Measurements from ENCODE around the gene LRP1. TPM values are rescaled to one million over a fixed set of nuclear protein-coding genes. Genes with fewer than 3 reads are reported as not detected.

Gene LRP1
- total RNA-seq, 2 experiments from 2014 or later = 1.1 to 4.4 TPM

DNA sequence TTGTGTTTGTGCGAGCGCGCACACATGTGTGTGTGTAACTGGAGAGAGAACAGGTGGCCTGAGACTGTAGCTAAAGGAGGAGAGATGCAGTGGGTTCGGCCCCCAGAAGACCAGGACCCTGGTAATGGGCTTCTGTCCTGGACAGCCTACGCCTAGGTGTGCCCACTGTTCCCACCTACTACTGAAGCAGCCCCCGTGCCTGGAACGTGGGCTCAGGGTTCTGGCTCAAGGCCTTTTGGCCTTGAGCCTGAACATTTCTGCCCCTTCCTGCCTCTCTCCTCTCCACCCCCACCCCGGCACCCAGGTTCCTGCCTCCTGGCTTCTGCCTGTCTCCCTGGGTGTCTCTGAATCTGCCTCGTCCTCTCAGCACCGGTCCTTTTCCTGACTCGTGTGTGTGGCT is 86.8 kb downstream of the LRP1 start:
- peaks cover 79% of the 10 kb centered on the region for H3K4me1 ChIP-seq (ENCODE audit: insufficient read depth, low read length, poor library complexity, severe bottlenecking)
- no peak for DNase-seq (ENCODE audit: low spot score)
- no TSS peak for BruUV-seq (replicated peaks)
- H3K79me2 ChIP-seq (ENCODE audit: insufficient read depth, low read depth, low read length) = no peaks in the 10 kb centered on the region
- H3K4me2 ChIP-seq (ENCODE audit: low read length) = peak overlapping the region; percentile 86; the same call in 1 of the 2 replicates
- no peak overlapping the region for H3K4me3 ChIP-seq (ENCODE audit: low read depth, low read length, poor library complexity, severe bottlenecking)
- H3K9me3 ChIP-seq (ENCODE audit: low read length) = no peaks in the 10 kb centered on the region
- no peak overlapping the region for H2AFZ ChIP-seq (ENCODE audit: low read length)
- no peaks in the 10 kb centered on the region for H3K36me3 ChIP-seq (ENCODE audit: insufficient read depth, low read length)
- ChIA-PET CTCF (ENCODE audit: unreplicated experiment) (interaction anchor here (1.7 to 2.5 kb wide), 2 partner anchors 15 to 27 kb away, joined by 16 to 32 read pairs; partner anchors contain the start of gene SHMT2), POLR2A (interaction anchor here (1.1 to 2.1 kb wide), 3 partner anchors 12 to 27 kb away, joined by 4 to 26 read pairs (median 8); partner anchors contain the start of gene SHMT2)
- H3K27ac ChIP-seq (ENCODE audit: low read depth, low read length, poor library complexity, severe bottlenecking) = no peak overlapping the region
- intact Hi-C loops (cut with micrococcal nuclease; ENCODE audit: unreplicated experiment) = no loop called here
- no peak for TF ChIP-seq EZH2phosphoT487 (IDR thresholded peaks at IDR 0.05; ENCODE audit: borderline replicate concordance, low read depth, low read length)
- TF ChIP-seq, protein P1, sequence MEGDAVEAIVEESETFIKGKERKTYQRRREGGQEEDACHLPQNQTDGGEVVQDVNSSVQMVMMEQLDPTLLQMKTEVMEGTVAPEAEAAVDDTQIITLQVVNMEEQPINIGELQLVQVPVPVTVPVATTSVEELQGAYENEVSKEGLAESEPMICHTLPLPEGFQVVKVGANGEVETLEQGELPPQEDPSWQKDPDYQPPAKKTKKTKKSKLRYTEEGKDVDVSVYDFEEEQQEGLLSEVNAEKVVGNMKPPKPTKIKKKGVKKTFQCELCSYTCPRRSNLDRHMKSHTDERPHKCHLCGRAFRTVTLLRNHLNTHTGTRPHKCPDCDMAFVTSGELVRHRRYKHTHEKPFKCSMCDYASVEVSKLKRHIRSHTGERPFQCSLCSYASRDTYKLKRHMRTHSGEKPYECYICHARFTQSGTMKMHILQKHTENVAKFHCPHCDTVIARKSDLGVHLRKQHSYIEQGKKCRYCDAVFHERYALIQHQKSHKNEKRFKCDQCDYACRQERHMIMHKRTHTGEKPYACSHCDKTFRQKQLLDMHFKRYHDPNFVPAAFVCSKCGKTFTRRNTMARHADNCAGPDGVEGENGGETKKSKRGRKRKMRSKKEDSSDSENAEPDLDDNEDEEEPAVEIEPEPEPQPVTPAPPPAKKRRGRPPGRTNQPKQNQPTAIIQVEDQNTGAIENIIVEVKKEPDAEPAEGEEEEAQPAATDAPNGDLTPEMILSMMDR (conservative IDR thresholded peaks at IDR 0.05; ENCODE audit: low read length) = no peak
- no peaks in the 10 kb centered on the region for H4K20me1 ChIP-seq (ENCODE audit: insufficient read depth, low read length)
- no peaks in the 10 kb centered on the region for H3K9me2 ChIP-seq (ENCODE audit: insufficient read depth, low read length)

DNA sequence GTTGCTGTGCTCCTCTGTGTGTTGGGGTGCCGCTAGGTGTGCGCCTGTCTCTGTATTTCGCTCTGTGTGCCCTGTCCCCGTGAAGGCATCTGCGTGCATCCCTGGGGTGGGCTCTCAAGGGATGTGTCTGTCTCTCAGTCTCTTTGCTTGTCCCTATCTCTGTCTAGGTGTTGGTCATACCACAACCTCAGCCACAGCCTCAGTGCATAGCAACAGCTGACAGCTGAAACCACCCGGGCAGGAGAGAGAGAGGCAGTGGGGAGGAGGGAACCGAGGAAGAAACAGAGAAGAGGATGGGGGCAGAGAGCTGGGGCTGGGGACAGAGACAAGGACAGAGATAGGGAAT is 87.4 kb downstream of the LRP1 start:
- Histone ChIP-seq H3K27ac (ENCODE audit: low read depth, low read length, poor library complexity, severe bottlenecking) (no peak overlapping the region), H3K79me2 (ENCODE audit: insufficient read depth, low read depth, low read length) (no peaks in the 10 kb centered on the region), H3K9me2 (ENCODE audit: insufficient read depth, low read length) (no peaks in the 10 kb centered on the region), H3K4me1 (ENCODE audit: insufficient read depth, low read length, poor library complexity, severe bottlenecking) (peaks cover 77% of the 10 kb centered on the region), H4K20me1 (ENCODE audit: insufficient read depth, low read length) (no peaks in the 10 kb centered on the region), H3K4me3 (ENCODE audit: low read depth, low read length, poor library complexity, severe bottlenecking) (peak overlapping the region; percentile 53), H3K9me3 (ENCODE audit: low read length) (no peaks in the 10 kb centered on the region), H2AFZ (ENCODE audit: low read length) (no peak overlapping the region), H3K36me3 (ENCODE audit: insufficient read depth, low read length) (no peaks in the 10 kb centered on the region), H3K4me2 (ENCODE audit: low read length) (peak overlapping the region; percentile 86)
- POLR2A ChIA-PET = interaction anchor here (1.1 to 1.7 kb wide), 2 partner anchors 12 to 14 kb away, joined by 4 to 7 read pairs; partner anchors contain the start of gene SHMT2
- DNase-seq (ENCODE audit: low spot score) = no peak
- CTCF ChIA-PET (ENCODE audit: unreplicated experiment) = interaction anchor here (1.0 kb wide), 1 partner anchor 14 kb away, joined by 3 read pairs; the partner anchor contains the start of gene SHMT2
- BruUV-seq (replicated peaks) = no TSS peak
- no peak for TF ChIP-seq EZH2phosphoT487 (IDR thresholded peaks at IDR 0.05; ENCODE audit: borderline replicate concordance, low read depth, low read length)
- TF ChIP-seq, protein P1 (conservative IDR thresholded peaks at IDR 0.05; ENCODE audit: low read length) = no peak
- intact Hi-C loops (cut with micrococcal nuclease; ENCODE audit: unreplicated experiment) = loop anchor here (1.0 kb wide), 1 partner anchor 14 kb away; the partner anchor contains the start of gene SHMT2
